ENCODE data around the gene NUCB2.

DNA sequence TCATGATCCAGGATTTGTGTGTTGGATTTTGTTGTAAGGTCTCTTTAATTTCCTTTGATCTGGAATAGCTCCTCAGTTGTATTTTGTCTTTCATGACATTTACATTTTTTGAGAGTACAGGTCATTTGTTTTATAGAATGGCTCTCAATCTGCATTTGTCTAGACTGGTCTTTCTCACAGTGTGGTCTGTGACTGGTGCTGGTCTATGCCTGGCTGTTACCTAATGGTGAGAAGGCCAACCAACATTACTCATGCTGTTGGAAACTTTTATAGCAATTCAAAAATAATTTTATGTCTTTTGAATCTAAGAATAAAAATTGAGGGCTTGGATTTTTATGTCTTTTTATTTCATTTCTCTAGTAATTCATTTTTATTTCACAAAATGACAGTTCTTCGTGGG lies 71.1 kb downstream of the NUCB2 start:
- TF ChIP-seq, protein P1, sequence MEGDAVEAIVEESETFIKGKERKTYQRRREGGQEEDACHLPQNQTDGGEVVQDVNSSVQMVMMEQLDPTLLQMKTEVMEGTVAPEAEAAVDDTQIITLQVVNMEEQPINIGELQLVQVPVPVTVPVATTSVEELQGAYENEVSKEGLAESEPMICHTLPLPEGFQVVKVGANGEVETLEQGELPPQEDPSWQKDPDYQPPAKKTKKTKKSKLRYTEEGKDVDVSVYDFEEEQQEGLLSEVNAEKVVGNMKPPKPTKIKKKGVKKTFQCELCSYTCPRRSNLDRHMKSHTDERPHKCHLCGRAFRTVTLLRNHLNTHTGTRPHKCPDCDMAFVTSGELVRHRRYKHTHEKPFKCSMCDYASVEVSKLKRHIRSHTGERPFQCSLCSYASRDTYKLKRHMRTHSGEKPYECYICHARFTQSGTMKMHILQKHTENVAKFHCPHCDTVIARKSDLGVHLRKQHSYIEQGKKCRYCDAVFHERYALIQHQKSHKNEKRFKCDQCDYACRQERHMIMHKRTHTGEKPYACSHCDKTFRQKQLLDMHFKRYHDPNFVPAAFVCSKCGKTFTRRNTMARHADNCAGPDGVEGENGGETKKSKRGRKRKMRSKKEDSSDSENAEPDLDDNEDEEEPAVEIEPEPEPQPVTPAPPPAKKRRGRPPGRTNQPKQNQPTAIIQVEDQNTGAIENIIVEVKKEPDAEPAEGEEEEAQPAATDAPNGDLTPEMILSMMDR (IDR thresholded peaks at IDR 0.05; ENCODE audit: low read depth, low read length) = no peak
- TF ChIP-seq POLR2A (IDR thresholded peaks at IDR 0.05; ENCODE audit: extremely low read depth, insufficient read length) = no peak
- TF ChIP-seq, protein P2, sequence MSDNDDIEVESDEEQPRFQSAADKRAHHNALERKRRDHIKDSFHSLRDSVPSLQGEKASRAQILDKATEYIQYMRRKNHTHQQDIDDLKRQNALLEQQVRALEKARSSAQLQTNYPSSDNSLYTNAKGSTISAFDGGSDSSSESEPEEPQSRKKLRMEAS (IDR thresholded peaks at IDR 0.05; ENCODE audit: low read depth, low read length) = no peak
